Measurements from ENCODE around the gene ELFN1.
"Not testable (repeated sequence)": the region's sequence is repeated elsewhere in the genome, so short reads cannot be mapped to it uniquely, and the experiment has no call there.

Gene ELFN1

DNA sequence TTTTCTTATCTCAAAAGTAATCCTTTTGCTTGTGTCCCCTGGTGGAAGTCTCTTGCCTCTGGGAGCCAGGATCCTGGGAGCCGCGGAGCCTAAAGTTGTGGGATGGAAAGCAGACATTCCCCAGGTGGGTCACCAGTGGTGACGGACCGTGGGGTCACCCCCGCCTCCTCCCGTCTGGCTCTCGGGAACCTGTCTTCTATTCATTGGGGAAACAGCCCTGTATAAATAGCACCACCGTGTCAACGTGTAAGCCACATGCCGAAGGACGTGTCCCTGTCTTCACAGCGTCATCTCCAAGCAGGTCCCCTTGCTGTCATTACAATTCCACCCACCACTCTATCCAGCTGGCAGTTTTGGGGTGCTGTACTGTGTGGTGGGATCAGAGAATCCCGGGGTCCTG lies 87.5 kb downstream of the ELFN1 start:
- DNase-seq (ENCODE audit: low read depth), result no peak

GRCh38 chr7:1758028-1758858 lies 88.2 kb downstream of the ELFN1 start:
- no peak for DNase-seq (ENCODE audit: low read depth)

DNA sequence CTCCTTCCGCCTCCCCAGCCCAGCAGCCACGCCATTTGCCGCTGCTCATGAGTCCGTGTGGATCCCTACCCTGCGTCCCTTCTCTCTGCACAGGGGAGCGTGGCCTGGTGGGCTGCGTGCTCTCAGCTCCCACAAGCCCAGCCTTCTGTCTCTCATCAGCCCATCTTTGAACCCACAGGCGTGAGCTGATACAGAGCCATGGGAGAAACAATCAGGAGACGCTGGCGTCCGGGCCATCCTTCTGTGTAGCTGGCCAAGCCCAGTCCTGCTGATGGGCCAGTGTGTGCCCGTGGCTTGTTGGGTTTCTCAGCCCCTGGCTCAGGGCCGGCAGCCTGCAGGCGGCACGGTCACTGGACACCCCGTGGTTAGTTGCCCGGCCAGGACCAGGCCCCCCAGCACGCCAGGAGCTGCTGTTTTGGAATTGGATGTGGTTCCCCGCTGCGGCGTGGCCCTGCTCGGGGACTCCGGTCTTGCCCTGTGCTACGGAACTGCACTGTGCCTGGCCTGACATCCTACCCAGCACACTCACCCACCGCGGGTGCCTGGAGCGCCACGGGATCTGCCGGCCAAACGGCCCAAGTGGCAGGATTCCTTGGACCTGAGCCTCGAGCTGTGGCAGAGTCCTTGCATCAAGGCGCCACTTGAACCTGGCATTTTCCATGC lies 88.9 kb downstream of the ELFN1 start:
- DNase-seq (ENCODE audit: low read depth), result no peak

GRCh38 chr7:1761097-1761496 lies 91.0 kb downstream of the ELFN1 start:
- no peak for DNase-seq (ENCODE audit: low read depth)

GRCh38 chr7:1761774-1762173 lies 91.7 kb downstream of the ELFN1 start:
- DNase-seq (ENCODE audit: low read depth), result no peak

DNA sequence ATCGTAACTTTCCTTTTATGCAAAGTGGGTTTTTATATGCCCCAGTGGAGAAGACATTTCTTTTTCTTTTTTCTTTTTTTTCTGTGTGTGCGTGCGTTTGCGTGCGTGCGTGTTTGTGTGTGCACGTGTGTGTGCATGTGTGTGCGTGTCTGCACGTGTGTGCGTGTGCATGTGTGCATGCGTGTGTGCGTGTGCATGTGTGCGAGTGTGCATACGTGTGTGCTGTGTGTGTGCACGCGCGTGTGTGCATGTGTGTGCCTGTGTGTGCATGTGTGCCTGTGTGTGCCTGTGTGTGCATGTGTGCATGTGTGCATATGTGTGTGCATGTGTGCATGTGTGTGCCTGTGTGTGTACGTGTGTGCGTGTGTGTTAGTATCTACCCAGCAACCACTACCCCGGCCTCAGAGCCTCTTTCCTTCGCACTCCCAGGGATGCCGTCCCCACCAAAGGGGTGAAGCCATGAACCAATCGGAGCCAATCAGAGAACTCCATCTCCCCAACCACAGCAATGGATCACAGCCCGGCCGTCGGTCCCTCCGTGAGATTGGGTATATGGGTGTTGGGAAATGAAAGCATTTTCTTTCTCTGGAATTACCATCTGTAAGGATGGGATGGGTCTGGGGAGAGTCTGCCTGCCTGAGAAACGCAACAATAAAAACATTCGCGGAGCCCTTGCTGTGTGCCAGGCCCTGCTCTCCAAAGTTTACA lies 92.3 kb downstream of the ELFN1 start:
- no peak for DNase-seq (ENCODE audit: low read depth)

DNA sequence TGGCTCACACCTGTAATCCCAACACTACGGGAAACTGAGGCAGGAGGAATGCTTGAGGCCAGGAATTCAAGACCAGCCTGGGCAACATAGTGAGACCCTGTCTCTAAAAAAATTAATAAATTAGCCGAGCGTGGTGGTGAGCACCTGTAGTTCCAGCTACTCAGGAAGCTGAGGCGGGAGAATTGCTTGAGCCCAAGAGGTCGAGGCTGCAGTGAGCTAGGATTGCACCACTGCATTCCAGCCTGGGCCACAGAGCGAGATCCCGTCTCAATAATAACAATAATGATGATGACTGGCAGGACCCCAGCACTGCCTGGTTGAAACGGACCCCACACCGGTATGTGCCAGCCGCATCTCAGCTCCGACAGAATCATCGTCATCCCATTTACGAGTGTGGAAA lies 93.0 kb downstream of the ELFN1 start:
- no peak for DNase-seq (ENCODE audit: low read depth)

DNA sequence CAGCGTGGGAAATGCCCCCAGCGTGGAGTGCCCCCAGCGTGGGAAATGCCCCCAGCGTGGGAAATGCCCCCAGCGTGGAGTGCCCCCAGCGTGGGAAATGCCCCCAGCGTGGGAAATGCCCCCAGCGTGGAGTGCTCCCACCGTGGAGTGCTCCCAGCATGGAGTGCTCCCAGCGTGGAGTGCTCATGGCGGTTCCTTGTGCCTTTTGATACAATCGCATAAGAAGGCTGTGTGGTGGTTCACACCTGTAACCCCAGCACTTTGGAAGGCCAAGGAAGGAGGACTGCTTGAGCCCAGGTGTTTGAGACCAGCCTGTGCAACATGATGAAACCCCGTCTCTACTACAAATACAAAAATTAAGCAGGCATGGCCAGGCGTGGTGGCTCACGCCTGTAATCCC lies 93.8 kb downstream of the ELFN1 start:
- DNase-seq (ENCODE audit: low read depth), result not testable (repeated sequence)

DNA sequence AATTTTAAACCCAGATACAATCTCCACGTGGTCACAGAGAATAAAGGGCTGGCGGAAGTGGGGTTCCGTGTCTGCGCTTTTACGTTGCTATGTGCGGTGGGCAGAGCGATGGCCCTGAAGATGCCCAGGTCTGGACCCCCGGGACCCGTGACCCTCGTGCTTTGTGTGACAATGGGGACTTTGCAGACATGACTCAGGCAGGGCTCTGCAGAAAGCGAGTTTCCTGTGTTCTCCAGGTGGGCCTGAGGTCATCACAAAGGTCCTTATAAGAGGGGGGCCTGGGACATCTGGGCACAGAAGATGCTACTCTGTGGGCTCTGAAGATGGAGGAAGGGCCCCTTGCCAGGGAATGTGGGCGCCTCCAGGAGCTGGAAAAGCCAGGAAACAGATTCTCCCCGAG lies 95.3 kb downstream of the ELFN1 start:
- no peak for DNase-seq (ENCODE audit: low read depth)

DNA sequence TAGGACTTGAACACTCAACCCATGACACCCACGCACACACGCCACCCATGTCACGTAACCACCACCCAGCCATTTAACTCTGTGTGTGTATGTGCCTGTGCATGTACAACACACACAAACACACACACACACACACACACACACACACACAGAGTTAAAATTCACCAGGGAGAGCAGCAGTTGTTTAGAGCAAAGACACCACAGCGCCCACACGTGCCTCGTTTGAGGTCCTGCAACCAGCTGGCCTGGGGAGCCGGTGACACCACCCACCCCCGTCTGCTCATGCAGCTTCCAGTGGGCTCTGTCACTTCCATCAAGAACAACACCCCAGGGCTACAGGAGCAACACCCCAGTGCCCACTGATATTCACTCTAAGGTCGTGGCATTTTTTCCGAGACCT lies 97.4 kb downstream of the ELFN1 start:
- no peak for DNase-seq (ENCODE audit: low read depth)

DNA sequence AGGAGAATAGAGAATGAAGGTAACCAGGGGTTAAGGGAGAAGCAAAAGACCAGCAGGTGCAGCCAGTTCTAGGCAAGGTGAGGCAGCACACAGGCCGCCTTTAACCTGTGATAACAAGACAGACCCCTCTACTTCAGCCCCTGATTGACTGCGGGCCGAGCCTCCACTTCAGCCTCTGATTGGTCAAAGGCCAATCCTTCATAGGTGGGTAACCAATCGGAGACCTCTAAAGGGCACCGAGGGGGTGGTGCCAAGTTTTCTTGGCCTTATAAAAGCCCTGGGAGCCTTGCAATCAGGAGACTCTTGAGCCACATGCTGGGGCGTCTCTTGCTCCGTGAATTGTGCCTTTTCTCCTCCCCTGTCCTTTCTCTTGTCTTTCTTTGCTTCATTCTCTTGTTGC lies 98.8 kb downstream of the ELFN1 start:
- DNase-seq (ENCODE audit: low read depth), result no peak

DNA sequence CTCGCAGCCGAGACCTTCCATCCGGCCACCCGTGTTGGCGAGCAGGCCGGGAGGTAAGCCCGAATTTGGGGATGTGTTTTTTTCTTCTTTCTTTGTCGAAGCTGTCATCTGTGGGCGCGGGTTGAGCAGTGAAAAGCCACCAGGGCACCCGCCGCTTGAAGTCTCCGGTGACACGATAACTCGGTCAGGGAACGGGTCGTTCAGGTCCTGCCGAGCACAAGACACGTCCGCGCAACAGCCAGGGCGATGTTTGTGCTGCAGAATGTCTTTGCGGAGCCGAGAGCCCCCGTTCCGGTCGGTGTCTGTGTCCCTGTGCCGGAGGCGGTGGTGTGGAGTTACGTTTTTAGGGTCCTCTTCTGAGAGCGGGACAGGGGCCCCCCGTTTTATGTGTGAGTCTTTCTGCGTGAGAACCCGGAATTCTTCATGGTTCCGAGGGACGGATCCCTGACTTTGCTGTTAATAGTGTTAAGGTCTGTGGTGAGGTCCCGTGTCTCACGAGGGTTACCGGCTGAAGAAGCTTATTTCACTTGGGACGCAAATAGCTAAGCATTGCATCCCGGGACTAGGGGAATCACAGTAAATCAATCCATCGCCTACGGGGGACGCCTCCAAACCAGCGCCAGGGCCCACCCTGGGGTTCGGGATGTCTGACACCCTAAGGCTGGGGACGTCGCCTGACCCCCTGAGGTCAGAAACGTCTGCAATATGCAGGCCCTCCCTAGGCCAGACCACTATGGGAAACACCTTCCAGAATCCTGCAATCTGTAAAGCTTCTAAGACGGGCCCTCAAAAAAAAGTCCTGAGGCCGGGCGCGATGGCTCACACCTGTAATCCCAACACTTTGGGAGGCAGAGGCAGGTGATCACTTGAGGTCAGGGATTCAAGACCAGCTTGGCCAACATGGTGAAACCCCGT lies 99.5 kb downstream of the ELFN1 start:
- DNase-seq (ENCODE audit: low read depth), result no peak

- DNase-seq (ENCODE audit: low read depth), result no peak
These were observed 100.3 kb downstream of the ELFN1 start for GRCh38 chr7:1770331-1770730.

DNA sequence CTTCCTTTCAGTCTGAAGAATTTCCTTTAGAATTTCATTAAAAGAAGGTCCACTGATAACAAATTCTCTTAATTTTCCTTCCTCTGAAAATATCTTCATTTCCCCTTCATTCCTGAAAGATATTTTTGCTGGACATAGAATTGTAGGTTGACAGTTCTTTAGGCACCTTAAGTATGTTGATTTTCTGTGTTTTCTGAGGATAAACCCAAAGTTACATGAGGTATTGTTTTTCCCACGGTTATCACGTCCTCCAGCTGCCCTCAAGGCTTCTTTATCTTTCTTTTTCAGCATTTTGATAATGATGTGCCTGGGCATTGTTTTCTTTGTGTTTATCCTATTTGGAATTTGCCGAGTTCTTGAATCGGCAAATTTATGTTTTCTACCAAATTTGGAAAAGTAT lies 105.3 kb downstream of the ELFN1 start:
- no peak for DNase-seq (ENCODE audit: low read depth)

DNA sequence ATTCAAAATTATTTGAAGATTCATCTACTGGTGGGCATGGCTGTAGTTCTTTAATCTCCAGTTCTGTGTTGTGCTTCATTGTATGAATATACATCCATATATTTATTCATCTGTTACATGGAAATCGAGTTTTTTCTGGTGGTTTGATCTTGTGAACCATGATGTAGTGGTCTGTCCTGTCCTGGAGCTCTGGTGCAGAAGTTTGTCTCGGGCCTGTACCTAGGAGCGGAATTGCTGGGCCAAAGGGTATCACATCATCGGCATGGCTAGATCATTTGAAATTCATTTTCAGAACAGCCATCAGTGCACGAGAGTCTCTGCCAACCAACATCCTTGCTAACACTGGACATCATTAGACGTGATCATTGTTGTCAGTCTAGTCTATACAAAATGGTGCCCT lies 107.0 kb downstream of the ELFN1 start:
- DNase-seq (ENCODE audit: low read depth), result no peak

DNA sequence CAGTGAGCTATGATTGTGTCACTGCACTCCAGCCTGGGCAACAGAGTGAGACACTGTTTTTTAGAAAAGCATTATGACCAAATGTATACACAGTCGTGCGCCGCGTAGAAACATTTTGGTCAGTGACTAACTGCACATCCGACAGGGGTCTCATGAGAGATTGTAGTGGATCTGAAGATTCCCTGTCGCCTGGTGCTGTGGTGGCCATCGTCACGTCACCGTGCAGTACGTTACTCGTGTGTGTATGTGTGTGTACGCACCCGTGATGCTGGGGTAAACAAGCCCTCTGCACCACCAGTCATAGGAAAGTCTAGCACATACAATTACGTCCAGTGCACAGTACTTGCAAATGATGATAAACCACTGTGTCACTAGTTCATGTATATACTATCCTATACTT lies 109.4 kb downstream of the ELFN1 start:
- DNase-seq (ENCODE audit: low read depth), result no peak

GRCh38 chr7:1781369-1781768 lies 111.3 kb downstream of the ELFN1 start:
- DNase-seq (ENCODE audit: low read depth), result no peak

DNA sequence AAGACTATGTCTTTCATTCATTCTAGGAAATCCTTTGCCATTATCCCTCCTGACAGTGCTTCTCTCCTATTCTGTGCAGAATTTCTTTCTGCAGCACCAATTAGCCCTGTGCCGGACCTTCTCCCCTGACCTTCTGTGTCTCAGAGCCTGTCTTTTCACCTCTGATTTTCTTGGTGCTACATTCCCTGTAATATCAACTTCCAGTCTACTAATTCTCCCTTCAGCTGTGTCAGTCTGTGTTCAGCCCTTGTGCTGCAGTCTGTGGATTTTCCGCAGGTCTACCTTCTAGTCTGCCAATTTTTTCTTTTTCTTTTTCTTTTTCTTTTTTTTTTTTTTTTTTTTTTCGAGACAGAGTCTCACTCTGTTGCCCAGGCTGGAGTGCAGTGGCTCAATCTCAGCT lies 115.8 kb downstream of the ELFN1 start:
- DNase-seq (ENCODE audit: low read depth), result no peak

- no peak for DNase-seq (ENCODE audit: low read depth)
These were observed 117.2 kb downstream of the ELFN1 start for GRCh38 chr7:1787241-1787640.

DNA sequence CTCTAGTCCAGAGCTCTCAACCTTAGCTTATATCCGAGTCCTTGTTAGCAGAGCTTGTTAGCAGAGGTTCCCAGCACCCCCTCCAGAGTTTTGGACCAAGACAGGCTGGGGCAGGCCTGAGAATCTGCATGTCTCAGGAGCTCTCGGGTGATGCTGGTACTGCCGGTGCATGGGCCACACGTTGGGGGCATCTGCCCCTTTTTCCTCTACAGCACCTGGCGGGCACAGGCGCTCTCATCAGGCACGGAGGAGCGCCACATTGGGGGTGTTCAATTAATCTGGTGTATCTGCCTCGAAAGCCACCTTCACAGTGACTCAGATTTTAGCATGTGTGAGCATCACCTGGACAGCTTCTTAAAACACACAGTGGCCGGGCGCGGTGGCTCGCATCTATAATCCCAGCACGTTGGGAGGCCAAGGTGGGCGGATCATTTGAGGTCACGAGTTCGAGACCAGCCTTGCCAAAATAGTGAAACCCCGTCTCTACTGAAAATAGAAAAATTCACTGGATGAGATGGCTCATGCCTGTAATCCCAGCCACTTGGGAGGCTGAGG lies 117.7 kb downstream of the ELFN1 start:
- DNase-seq (ENCODE audit: low read depth), result no peak

DNA sequence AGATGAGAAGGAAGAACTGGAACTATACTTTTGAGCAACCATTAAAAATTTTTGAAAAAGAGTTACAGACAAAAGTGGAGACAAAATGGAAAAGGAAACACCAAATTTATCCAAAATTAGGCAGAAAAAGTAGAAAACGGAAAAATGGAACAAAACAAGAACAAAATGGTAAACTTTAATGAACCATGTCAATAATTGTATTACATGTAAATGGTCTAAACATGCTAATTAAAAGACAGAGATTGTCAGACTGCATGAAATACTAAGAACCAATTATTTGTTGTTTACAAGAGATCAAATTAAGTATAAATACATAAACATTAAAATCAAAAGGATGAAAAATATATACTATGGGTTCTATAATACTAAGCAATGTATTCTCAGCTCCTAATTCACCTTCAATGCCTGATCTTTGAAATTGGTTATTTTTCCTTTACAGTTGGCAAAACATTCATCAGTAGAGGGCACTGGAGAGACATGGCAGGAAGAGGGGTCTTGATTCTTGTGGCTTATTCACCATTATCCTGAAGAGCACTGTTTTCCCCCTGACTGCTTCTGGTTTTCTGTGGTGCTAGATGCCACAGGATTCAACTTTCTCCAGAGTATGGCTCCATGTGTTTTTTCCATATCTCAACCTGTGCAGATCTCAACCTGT lies 124.9 kb downstream of the ELFN1 start:
- no peak for DNase-seq (ENCODE audit: low read depth)

All from T-helper 22 cell (primary cell).